IPS-20b (cell line): ENCODE data around the gene LRBA.

Experiments used
- H3K27ac ChIP-seq: one replicate; pipeline ENCODE4 v1.5.1; 2013; ENCODE audit warnings: low read length
- H3K27me3 ChIP-seq: 2 replicates; pipeline ENCODE4 v1.6.1; 2013; ENCODE audit warnings: mild to moderate bottlenecking, low read length, inconsistent platforms; ENCODE audit not compliant: insufficient read depth
- H3K36me3 ChIP-seq: 2 replicates; pipeline ENCODE4 v1.6.1; 2013; ENCODE audit warnings: low read depth, mild to moderate bottlenecking, inconsistent platforms, low read length, moderate library complexity; ENCODE audit not compliant: insufficient read depth
- H3K4me1 ChIP-seq: 2 replicates; pipeline ENCODE4 v1.6.1; 2013; ENCODE audit warnings: mild to moderate bottlenecking, control low read depth, inconsistent platforms, low read length, moderate library complexity; ENCODE audit not compliant: insufficient read depth
- H3K4me3 ChIP-seq: 2 replicates; pipeline ENCODE4 v1.5.1; 2013; ENCODE audit warnings: mild to moderate bottlenecking, low read length, inconsistent platforms
- H3K9ac ChIP-seq: 2 replicates; pipeline ENCODE4 v1.6.1; 2013; ENCODE audit warnings: low read depth, mild to moderate bottlenecking, inconsistent platforms, low read length, moderate library complexity
- H3K9me3 ChIP-seq: 2 replicates; pipeline ENCODE4 v1.6.1; 2013; ENCODE audit warnings: mild to moderate bottlenecking, low read depth, low read length, inconsistent platforms; ENCODE audit not compliant: insufficient read depth

LRBA gene

DNA sequence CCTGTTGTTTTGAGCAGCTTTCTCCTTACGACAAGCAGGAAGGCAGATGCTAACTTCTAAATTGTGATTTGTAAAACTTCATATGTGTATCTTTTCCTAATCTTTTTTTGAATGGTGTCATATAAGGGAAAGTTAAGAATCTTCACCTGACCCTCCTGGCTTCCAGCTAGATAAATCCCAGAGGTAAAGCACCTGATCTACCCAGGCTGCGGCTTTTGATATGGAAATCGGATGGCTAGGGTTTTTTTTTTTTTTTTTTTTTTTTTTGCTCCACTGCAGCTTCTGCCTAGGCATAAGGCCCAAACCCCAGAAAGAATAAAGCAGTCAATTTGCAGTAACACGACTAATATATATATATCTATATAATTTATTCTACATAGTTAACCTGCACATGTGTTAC is 423.2 kb downstream of the LRBA start:
- Histone ChIP-seq H3K4me3 (peak overlapping the region; percentile 51), H3K36me3 (peaks cover 6% of the 10 kb centered on the region; the same call in 1 of the 2 replicates), H3K27me3 (no peaks in the 10 kb centered on the region), H3K9ac (peak overlapping the region; percentile 37; the same call in 1 of the 2 replicates), H3K4me1 (peaks cover 11% of the 10 kb centered on the region), H3K9me3 (no peaks in the 10 kb centered on the region), H3K27ac (no peak overlapping the region)

DNA sequence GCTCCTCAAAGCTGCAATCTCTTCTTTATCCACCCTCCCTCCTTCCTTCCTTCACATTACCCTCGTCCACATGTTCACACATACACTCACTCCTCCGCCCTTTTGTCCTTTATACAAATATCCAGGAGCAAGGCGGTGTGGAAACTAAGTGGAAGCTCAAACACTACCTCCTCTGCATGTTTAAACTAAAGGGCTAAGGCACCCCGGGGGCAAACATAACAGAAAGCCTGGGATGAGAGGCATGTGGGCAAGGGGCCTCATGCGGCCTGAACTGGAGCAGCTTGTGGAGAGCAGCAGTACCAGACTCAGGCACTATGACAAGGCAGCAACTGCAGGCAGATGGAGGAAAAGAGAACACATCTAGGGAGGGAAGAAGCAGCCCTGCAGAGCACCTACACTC is 423.7 kb downstream of the LRBA start:
- Histone ChIP-seq H3K27ac (no peak overlapping the region), H3K9me3 (no peaks in the 10 kb centered on the region), H3K27me3 (peaks cover under 1% of the 10 kb centered on the region; the same call in 1 of the 2 replicates), H3K4me3 (peak overlapping the region; percentile 51), H3K9ac (peak overlapping the region; percentile 37; the same call in 1 of the 2 replicates), H3K4me1 (peaks cover 12% of the 10 kb centered on the region), H3K36me3 (peaks cover 6% of the 10 kb centered on the region; the same call in 1 of the 2 replicates)

DNA sequence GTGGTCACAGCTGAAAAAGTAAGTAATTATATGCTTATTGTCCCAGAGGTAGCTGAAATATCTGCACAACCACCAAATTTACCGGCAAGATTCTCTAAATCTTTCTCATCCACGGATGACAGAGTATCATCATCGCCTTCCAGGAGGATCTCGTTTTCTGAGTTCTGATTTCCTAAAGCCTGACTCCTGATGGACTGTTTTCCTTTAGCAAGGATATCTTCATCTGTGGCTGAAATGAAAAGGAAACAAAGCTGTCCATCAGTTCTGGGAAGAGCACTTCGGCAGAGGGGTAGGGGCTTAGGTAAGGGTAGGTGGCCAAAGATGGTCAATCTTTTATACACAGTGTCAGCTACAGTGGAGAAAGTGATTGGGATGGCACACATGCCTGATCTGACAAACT is 424.5 kb downstream of the LRBA start:
- Histone ChIP-seq H3K4me1 (peaks cover 15% of the 10 kb centered on the region), H3K27me3 (peaks cover 8% of the 10 kb centered on the region), H3K36me3 (peaks cover 6% of the 10 kb centered on the region; the same call in 1 of the 2 replicates), H3K9me3 (no peaks in the 10 kb centered on the region), H3K27ac (no peak overlapping the region), H3K4me3 (peak overlapping the region; percentile 51; the same call in 1 of the 2 replicates), H3K9ac (peak overlapping the region; percentile 4; the same call in 1 of the 2 replicates)

DNA sequence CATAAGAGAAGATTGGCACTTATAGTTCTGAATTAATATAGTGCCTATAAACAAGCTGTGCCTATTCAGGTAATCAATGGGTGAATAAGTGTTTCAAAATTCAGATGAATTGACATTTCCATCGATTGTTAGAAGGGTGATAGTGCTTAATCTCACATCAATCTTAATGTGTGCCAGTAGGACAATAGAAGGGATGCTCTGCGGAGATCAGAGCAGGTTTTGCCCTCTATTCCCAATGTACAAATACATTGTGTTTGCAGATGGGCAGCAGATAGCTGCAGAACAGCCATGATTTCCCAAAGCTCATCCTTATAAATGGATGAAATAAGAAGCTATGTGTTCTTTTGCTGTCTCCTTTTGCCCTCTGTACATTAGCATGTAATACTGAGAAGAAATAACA is 425.9 kb downstream of the LRBA start:
- Histone ChIP-seq H3K27ac (no peak overlapping the region), H3K9ac (no peak overlapping the region), H3K36me3 (peaks cover 6% of the 10 kb centered on the region; the same call in 1 of the 2 replicates), H3K9me3 (no peaks in the 10 kb centered on the region), H3K4me1 (peaks cover 21% of the 10 kb centered on the region), H3K4me3 (no peak overlapping the region), H3K27me3 (peaks cover 23% of the 10 kb centered on the region)

DNA sequence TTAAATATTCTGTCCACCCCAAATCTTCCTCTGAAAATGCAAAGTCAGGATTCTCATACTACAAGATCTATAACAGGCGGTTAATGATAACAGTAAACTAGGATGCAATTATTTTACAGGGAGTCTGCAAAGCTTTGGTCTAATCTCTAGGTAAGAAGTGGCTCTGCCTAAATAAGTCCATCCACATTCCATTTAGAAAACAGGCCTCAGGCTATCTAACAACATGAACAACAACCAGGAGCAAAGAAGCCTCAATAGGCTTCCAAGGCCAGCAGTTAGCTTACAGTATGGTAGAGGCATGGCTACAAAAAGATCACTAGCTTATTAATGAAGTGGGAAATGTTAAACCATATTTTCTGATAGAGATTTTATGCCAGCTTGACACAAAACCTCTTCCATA is 426.8 kb downstream of the LRBA start:
- no peak overlapping the region for H3K4me3 ChIP-seq
- H3K36me3 ChIP-seq, result peaks cover 6% of the 10 kb centered on the region; the same call in 1 of the 2 replicates
- no peak overlapping the region for H3K27ac ChIP-seq
- no peak overlapping the region for H3K9ac ChIP-seq
- H3K4me1 ChIP-seq, result peaks cover 21% of the 10 kb centered on the region
- no peaks in the 10 kb centered on the region for H3K9me3 ChIP-seq
- H3K27me3 ChIP-seq, result peaks cover 31% of the 10 kb centered on the region

DNA sequence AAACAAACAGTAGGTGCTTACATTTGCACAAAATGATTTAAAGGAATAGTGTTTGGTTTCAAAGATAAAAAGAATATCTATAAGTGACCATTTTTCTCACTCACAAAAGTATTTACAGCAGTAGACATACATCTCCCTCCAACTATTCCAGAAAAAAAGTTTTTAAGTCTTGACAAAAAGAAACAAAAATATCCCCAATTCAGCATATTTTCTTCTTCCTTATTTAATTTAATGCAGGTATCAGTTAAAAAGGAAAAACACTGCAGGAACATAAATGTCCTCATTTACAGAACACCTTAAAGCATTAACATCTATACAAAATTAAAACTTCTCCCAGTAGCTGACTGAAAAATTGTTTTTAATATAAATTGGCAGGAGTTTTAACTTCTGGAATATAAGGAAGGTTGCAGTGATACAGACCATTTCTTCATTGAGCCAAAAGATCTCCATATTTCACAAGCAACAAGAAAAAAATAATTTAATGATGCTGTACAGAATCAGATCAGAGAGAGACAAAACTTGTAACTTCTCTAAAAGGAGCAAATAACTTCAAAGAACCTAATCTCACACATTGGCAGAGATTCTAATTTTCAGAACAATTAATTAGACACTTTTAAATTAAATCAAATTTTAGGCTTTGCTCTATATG is 428.8 kb downstream of the LRBA start:
- Histone ChIP-seq H3K9ac (no peak overlapping the region), H3K27me3 (peaks cover 51% of the 10 kb centered on the region), H3K4me1 (peaks cover 18% of the 10 kb centered on the region), H3K27ac (no peak overlapping the region), H3K36me3 (peaks cover 6% of the 10 kb centered on the region; the same call in 1 of the 2 replicates), H3K9me3 (no peaks in the 10 kb centered on the region), H3K4me3 (no peak overlapping the region)

DNA sequence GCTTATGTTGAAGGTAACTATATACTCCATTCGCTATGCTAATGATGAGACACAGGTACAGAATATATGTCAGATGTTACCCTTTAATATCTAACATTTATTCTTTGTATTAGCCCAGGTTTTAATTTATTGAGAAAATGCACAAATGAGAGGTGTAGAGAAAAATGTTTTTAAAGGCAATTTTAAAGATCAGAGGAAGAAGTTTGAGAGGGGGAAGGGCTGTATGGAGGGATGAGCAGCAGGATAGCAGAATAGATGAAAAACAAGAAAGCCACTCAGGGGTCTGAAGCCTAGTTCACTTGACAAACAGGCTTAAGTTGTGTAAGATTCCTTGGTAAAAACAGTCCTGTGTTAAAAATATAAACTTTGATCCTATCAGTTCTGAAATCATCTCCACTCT is 429.5 kb downstream of the LRBA start:
- no peak overlapping the region for H3K9ac ChIP-seq
- peaks cover 6% of the 10 kb centered on the region; the same call in 1 of the 2 replicates for H3K36me3 ChIP-seq
- H3K9me3 ChIP-seq, result no peaks in the 10 kb centered on the region
- no peak overlapping the region for H3K27ac ChIP-seq
- H3K4me3 ChIP-seq, result no peak overlapping the region
- H3K27me3 ChIP-seq, result peaks cover 58% of the 10 kb centered on the region
- peaks cover 12% of the 10 kb centered on the region; the same call in 1 of the 2 replicates for H3K4me1 ChIP-seq

DNA sequence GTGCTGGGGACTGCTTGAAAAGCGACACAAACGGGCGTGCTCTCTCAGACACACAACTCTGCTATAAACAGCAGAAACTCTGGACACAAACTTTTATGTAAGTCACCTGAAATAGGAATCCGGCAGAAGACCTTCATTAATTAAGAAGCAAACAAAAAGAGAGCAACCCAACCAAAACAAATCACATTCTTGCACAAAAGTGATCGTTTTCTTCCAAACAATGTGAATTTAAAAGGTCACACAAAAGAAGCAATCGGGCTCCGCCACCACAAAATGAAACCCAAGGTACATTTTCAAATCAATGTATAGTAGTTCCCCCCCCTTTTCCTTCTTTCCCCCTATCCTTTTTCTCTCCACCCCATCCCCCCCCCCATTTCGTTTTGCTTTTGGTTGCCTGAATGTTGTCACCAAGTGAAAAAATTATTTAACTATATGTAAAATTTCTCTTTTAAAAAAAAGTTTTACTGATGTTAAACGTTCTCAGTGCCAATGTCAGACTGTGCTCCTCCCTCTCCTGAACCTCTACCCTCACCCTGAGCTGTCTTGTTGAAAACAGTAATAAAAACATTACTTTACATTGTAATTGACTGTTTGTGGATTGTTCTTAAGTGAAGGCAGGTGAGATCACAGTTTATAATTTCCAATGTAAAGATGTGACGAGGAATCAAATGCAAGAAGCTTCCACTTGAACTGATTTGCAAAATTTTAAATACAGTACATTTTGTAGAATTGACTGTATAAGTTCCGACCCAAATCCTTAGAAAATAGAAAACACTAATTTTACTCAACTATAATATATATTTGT is 430.8 kb downstream of the LRBA start:
- Histone ChIP-seq H3K27me3 (peaks cover 71% of the 10 kb centered on the region), H3K4me3 (peak overlapping the region; percentile 72), H3K27ac (no peak overlapping the region)

DNA sequence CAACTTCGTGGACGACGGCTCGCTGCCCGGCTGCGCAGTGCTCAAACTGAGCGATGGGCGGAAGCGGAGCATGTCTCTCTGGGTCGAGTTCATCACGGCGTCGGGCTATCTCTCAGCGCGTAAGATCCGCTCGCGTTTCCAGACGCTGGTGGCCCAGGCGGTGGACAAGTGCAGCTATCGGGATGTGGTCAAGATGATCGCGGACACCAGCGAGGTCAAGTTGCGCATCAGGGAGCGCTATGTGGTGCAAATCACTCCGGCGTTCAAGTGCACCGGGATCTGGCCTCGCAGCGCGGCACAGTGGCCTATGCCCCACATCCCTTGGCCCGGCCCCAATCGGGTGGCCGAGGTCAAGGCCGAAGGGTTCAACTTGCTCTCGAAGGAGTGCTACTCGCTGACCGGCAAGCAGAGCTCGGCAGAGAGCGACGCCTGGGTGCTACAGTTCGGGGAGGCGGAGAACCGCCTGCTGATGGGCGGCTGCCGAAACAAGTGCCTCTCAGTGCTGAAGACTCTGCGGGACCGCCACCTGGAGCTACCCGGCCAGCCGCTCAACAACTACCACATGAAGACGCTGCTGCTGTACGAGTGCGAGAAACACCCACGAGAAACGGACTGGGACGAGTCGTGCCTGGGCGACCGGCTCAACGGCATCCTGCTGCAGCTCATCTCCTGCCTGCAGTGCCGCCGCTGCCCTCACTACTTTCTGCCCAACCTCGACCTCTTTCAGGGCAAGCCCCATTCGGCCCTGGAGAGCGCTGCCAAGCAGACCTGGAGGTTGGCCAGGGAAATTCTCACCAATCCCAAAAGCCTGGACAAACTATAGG is 431.6 kb downstream of the LRBA start:
- Histone ChIP-seq H3K27ac (no peak overlapping the region), H3K4me3 (peak overlapping the region; percentile 72), H3K4me1 (peaks cover 21% of the 10 kb centered on the region; the same call in 1 of the 2 replicates), H3K27me3 (peaks cover 79% of the 10 kb centered on the region), H3K9me3 (no peaks in the 10 kb centered on the region), H3K36me3 (no peaks in the 10 kb centered on the region), H3K9ac (no peak overlapping the region)

More for the DNA sequence above, 430.8 kb downstream of the LRBA start:
- Histone ChIP-seq H3K9me3 (no peaks in the 10 kb centered on the region), H3K9ac (no peak overlapping the region), H3K4me1 (peaks cover 16% of the 10 kb centered on the region; the same call in 1 of the 2 replicates), H3K36me3 (peaks cover 5% of the 10 kb centered on the region; the same call in 1 of the 2 replicates)

DNA sequence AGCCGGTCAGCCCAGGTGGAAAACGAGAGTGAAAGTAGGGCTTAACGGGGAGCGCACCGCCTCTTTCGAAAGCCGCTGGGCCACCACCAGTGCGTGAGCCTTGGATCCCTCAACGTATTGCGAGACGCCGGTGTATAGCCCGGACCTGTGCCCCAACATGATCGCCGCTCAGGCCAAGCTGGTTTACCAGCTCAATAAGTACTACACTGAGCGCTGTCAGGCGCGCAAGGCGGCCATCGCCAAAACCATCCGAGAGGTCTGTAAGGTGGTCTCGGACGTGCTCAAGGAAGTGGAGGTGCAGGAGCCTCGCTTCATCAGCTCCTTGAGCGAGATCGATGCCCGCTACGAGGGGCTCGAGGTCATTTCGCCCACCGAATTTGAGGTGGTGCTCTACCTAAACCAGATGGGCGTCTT is 432.2 kb downstream of the LRBA start:
- Histone ChIP-seq H3K9me3 (no peaks in the 10 kb centered on the region), H3K9ac (no peak overlapping the region), H3K36me3 (no peaks in the 10 kb centered on the region), H3K27ac (no peak overlapping the region), H3K4me1 (peaks cover 22% of the 10 kb centered on the region; the same call in 1 of the 2 replicates), H3K4me3 (peak overlapping the region; percentile 72), H3K27me3 (peaks cover 84% of the 10 kb centered on the region)
